ENCODE measurements around the gene KL. TPM values are rescaled to one million over a fixed set of nuclear protein-coding genes. Genes with fewer than 3 reads are reported as not detected.

KL gene
- total and polyA plus RNA-seq, 10 of the 15 experiments (the other 5 are each of a cell fraction or from before 2014, with no cell fraction given) = 0.08 to 2.1 (median 1.4) TPM

DNA sequence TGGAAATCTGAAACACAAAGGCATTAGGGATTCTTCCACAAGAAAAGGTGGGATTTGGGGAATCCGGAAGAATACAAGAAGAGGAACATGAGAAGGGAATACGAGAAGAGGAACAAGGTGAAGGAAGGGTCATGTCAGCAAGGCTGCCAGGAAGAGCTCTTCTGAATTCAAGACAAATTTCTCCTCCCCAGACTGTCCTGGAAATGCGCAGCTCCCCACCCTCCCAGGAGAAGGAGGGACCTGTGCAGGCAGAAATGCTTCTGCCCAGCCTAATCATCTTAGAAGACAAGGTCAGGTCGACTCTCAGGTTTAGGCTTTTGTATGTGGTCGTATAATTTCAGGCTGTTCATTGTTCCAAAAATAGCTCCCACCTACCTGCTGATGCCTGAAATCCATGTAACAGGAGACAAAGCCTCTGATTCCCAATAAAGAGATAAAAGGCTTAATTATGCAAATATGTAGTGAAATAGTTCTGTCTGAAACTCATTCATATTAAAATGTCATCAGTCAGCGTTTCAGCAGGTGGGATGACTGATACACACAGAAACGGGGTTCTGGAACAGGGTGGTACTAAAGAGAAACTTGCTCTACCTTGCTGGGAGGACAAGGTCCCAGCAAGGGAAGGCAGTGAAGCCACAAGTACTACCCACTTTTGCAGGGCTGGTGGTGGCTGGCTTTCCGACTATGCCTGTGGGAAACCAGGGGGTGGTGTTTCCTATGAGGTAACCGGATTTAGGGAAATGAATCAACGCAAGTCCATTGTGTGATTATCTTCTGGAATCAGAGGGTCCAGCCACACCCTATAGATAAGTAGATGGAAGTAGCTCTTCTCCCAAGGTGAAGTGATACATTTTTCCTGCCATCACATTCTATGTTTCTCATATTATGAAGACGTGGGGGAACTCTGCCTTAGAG lies 76.1 kb downstream of the KL start (continued):
- TF ChIP-seq BCLAF1 (IDR thresholded peaks at IDR 0.05) (no peak), FOS (IDR thresholded peaks at IDR 0.05; ENCODE audit: borderline replicate concordance, extremely low read depth, insufficient read length) (no peak), ESRRA (IDR thresholded peaks at IDR 0.05; ENCODE audit: low read length) (no peak), SIX5 (IDR thresholded peaks at IDR 0.05; ENCODE audit: low read depth, low read length, severe bottlenecking) (no peak)
- TF ChIP-seq, protein P1, sequence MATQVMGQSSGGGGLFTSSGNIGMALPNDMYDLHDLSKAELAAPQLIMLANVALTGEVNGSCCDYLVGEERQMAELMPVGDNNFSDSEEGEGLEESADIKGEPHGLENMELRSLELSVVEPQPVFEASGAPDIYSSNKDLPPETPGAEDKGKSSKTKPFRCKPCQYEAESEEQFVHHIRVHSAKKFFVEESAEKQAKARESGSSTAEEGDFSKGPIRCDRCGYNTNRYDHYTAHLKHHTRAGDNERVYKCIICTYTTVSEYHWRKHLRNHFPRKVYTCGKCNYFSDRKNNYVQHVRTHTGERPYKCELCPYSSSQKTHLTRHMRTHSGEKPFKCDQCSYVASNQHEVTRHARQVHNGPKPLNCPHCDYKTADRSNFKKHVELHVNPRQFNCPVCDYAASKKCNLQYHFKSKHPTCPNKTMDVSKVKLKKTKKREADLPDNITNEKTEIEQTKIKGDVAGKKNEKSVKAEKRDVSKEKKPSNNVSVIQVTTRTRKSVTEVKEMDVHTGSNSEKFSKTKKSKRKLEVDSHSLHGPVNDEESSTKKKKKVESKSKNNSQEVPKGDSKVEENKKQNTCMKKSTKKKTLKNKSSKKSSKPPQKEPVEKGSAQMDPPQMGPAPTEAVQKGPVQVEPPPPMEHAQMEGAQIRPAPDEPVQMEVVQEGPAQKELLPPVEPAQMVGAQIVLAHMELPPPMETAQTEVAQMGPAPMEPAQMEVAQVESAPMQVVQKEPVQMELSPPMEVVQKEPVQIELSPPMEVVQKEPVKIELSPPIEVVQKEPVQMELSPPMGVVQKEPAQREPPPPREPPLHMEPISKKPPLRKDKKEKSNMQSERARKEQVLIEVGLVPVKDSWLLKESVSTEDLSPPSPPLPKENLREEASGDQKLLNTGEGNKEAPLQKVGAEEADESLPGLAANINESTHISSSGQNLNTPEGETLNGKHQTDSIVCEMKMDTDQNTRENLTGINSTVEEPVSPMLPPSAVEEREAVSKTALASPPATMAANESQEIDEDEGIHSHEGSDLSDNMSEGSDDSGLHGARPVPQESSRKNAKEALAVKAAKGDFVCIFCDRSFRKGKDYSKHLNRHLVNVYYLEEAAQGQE (IDR thresholded peaks at IDR 0.05; ENCODE audit: low read depth, low read length) = no peak

Measured in GM12878 (cell line).